AG08395 (cell line): ENCODE data around the gene PDSS2.

Source experiments
- DNase-seq: peaks from one replicate; pipeline ENCODE4 v3.0.0; 2012; ENCODE audit warnings: mixed read lengths, low spot score

PDSS2 gene

GRCh38 chr6:107360476-107360875, 98.9 kb downstream of the PDSS2 start:
- DNase-seq, result no peak

- no peak for DNase-seq
Measured at GRCh38 chr6:107357842-107358241, 101.5 kb downstream of the PDSS2 start.

GRCh38 chr6:107357031-107357430, 102.3 kb downstream of the PDSS2 start:
- DNase-seq, result no peak

- DNase-seq, result no peak
Measured at GRCh38 chr6:107355659-107356058, 103.7 kb downstream of the PDSS2 start.

- DNase-seq, result no peak
Measured at GRCh38 chr6:107354451-107354850, 104.9 kb downstream of the PDSS2 start.

- no peak for DNase-seq
Measured at GRCh38 chr6:107353773-107354382, 105.5 kb downstream of the PDSS2 start.

GRCh38 chr6:107348224-107348623, 111.1 kb downstream of the PDSS2 start:
- DNase-seq, result no peak

- DNase-seq, result no peak
Measured at GRCh38 chr6:107345393-107345792, 114.0 kb downstream of the PDSS2 start.

- DNase-seq, result no peak
Measured at GRCh38 chr6:107344981-107345380, 114.4 kb downstream of the PDSS2 start.

GRCh38 chr6:107344383-107344782, 115.0 kb downstream of the PDSS2 start:
- DNase-seq, result no peak

- DNase-seq, result no peak
Measured at GRCh38 chr6:107342144-107342543, 117.2 kb downstream of the PDSS2 start.

GRCh38 chr6:107340881-107341280, 118.5 kb downstream of the PDSS2 start:
- DNase-seq, result no peak

- DNase-seq, result no peak
Measured at GRCh38 chr6:107337191-107337741, 122.1 kb downstream of the PDSS2 start.

- DNase-seq, result no peak
Measured at GRCh38 chr6:107334026-107334425, 125.3 kb downstream of the PDSS2 start.

GRCh38 chr6:107333491-107333890, 125.9 kb downstream of the PDSS2 start:
- DNase-seq, result no peak

- no peak for DNase-seq
Measured at GRCh38 chr6:107331409-107332386, 127.7 kb downstream of the PDSS2 start.

GRCh38 chr6:107330168-107330567, 129.2 kb downstream of the PDSS2 start:
- no peak for DNase-seq

- DNase-seq, result no peak
Measured at GRCh38 chr6:107329063-107329860, 130.1 kb downstream of the PDSS2 start.

- no peak for DNase-seq
Measured at GRCh38 chr6:107328081-107328480, 131.3 kb downstream of the PDSS2 start.

- DNase-seq, result peak; percentile 52
Measured at GRCh38 chr6:107323133-107323785, 136.1 kb downstream of the PDSS2 start.

GRCh38 chr6:107321793-107322192, 137.6 kb downstream of the PDSS2 start:
- DNase-seq, result no peak
